T follicular helper cell (primary cell): ENCODE measurements around the gene PCYOX1L.
"Not testable (repeated sequence)": the region's sequence is repeated elsewhere in the genome, so short reads cannot be mapped to it uniquely, and the experiment has no call there.

Experiments used
- DNase-seq: peaks from one replicate; pipeline ENCODE4 v3.0.0-alpha.2; 2020; ENCODE audit warnings: low read depth

PCYOX1L gene

GRCh38 chr5:149387081-149387631, 29.3 kb downstream of the PCYOX1L start:
- no peak for DNase-seq

- DNase-seq = no peak
Measured at GRCh38 chr5:149387982-149388381, 30.1 kb downstream of the PCYOX1L start.

GRCh38 chr5:149388498-149389190, 30.8 kb downstream of the PCYOX1L start:
- DNase-seq = no peak

GRCh38 chr5:149389552-149390495, 32.0 kb downstream of the PCYOX1L start:
- DNase-seq = no peak

GRCh38 chr5:149391076-149391475, 33.2 kb downstream of the PCYOX1L start:
- DNase-seq = not testable (repeated sequence)

- DNase-seq = no peak
Measured at GRCh38 chr5:149391524-149391923, 33.7 kb downstream of the PCYOX1L start.

- DNase-seq = no peak
Measured at GRCh38 chr5:149392718-149393117, 34.9 kb downstream of the PCYOX1L start.

- not testable (repeated sequence) for DNase-seq
Measured at GRCh38 chr5:149394996-149395395, 37.1 kb downstream of the PCYOX1L start.

- no peak for DNase-seq
Measured at GRCh38 chr5:149397530-149397929, 39.7 kb downstream of the PCYOX1L start.

GRCh38 chr5:149398747-149399266, 41.0 kb downstream of the PCYOX1L start:
- DNase-seq = not testable (repeated sequence)

GRCh38 chr5:149399775-149400174, 41.9 kb downstream of the PCYOX1L start:
- DNase-seq = no peak

- no peak for DNase-seq
Measured at GRCh38 chr5:149400304-149400703, 42.5 kb downstream of the PCYOX1L start.

GRCh38 chr5:149401051-149401450, 43.2 kb downstream of the PCYOX1L start:
- DNase-seq = no peak

- no peak for DNase-seq
Measured at GRCh38 chr5:149402291-149402690, 44.4 kb downstream of the PCYOX1L start.

- DNase-seq = no peak
Measured at GRCh38 chr5:149403923-149404745, 46.3 kb downstream of the PCYOX1L start.

- DNase-seq = no peak
Measured at GRCh38 chr5:149404746-149405549, 47.1 kb downstream of the PCYOX1L start.

GRCh38 chr5:149405550-149406202, 47.8 kb downstream of the PCYOX1L start:
- DNase-seq = no peak

- DNase-seq = no peak
Measured at GRCh38 chr5:149406203-149406978, 48.5 kb downstream of the PCYOX1L start.

- no peak for DNase-seq
Measured at GRCh38 chr5:149406979-149407306, 49.1 kb downstream of the PCYOX1L start.
